NT2/D1 (cell line): ENCODE measurements around the gene M1AP.

Experiments
- YY1 ChIP-seq: IDR thresholded peaks from 2 replicates; pipeline ENCODE4 v1.6.1; 2011; ENCODE audit not compliant: insufficient read length, insufficient read depth
- ZNF274 ChIP-seq: IDR thresholded peaks from 2 replicates; pipeline ENCODE4 v1.6.1; 2011; ENCODE audit warnings: mild to moderate bottlenecking, low read depth, low read length

DNA sequence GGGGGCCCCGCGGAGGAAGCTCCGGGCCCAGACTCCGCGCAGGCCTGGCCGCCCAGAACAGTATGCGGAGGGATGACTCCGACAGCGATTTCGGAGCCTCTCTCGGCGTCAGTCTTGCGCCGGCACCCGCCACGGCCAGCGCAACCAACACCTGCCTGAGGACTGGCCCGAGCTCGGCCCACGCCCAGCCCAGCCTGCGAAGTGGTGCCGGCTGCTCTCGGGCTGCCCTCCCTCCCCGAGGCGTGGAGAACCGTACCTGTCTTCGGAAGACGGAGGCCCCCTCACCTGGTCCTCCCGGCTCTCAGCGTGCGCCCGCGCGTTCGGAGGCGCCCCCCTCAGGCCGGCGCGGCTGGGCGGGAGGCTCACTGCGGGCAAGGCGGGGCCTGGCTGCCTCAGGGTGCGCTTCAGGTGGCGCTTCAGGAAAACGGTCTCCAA lies at the start of gene M1AP:
- TF ChIP-seq ZNF274 (no peak), YY1 (no peak)
